Measurements from ENCODE around the gene ENPP6.
"Not testable (repeated sequence)": the region's sequence is repeated elsewhere in the genome, so short reads cannot be mapped to it uniquely, and the experiment has no call there.

The ENPP6 gene

DNA sequence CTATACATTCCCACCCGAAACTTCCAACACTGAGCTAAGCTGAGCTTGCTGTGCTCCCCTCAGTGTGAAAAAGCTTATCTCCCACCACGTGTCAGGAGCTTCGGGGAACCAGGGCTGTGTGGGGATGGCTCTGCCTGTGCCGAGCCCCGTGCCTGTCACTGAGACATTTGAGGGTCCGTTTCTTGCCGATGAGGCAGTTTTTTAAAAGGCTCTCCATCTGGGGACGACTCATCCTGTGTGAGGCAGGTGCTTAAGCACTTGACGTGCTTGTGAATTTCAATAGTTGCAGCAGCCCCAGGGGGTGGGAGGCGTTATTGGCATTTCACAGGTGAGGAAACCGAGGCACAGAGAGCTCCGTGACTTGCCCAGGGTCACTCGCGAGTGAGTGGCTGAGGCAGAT is 160.8 kb downstream of the ENPP6 start:
- TF ChIP-seq, protein P1, sequence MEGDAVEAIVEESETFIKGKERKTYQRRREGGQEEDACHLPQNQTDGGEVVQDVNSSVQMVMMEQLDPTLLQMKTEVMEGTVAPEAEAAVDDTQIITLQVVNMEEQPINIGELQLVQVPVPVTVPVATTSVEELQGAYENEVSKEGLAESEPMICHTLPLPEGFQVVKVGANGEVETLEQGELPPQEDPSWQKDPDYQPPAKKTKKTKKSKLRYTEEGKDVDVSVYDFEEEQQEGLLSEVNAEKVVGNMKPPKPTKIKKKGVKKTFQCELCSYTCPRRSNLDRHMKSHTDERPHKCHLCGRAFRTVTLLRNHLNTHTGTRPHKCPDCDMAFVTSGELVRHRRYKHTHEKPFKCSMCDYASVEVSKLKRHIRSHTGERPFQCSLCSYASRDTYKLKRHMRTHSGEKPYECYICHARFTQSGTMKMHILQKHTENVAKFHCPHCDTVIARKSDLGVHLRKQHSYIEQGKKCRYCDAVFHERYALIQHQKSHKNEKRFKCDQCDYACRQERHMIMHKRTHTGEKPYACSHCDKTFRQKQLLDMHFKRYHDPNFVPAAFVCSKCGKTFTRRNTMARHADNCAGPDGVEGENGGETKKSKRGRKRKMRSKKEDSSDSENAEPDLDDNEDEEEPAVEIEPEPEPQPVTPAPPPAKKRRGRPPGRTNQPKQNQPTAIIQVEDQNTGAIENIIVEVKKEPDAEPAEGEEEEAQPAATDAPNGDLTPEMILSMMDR (IDR thresholded peaks at IDR 0.05; ENCODE audit: low read depth, low read length) = no peak
- H3K4me3 ChIP-seq (ENCODE audit: low read depth, low read length) = no peak overlapping the region

DNA sequence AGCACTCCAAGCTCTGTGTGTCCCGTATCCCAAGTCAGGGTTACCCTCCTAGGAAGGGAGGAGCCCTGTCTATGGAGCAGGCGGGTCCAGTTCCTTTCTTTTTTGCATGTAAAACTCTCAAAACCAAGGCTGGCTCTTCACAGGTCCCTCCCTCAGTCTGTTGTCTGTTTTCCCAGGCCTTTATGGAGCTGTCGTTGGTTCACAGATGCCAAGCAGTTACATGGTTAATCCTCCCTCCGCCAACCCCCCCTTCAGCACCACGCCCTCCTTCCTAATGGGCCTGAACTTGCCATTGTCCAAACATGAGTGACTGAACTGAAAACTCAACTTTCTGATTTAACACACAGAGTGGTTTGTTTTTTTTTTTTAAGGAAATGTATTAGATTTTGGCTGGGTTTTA is 164.2 kb downstream of the ENPP6 start:
- H3K4me3 ChIP-seq (ENCODE audit: low read depth, low read length) = no peak overlapping the region
- TF ChIP-seq, protein P1 (IDR thresholded peaks at IDR 0.05; ENCODE audit: low read depth, low read length) = no peak

DNA sequence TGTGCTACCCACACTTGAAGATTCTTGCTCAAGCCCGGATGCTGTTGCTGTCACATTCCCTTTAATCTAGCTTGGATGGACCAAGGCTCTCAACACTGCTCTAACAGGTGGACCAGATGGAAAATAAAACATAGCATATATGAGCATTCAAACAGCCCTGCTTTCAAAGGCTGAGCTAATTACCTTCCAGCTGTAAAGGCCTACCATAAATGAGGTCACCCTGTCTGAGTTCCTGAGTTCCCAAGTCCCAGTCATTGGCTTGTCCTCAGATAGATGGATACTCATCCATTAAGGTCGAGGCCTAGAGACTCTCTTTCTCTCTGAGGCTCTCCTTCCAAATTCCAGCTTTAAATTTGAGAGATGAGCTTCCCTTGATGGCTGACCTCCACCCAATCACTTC is 165.1 kb downstream of the ENPP6 start:
- H3K4me3 ChIP-seq (ENCODE audit: low read depth, low read length) = no peak overlapping the region
- TF ChIP-seq, protein P1 (IDR thresholded peaks at IDR 0.05; ENCODE audit: low read depth, low read length) = no peak

DNA sequence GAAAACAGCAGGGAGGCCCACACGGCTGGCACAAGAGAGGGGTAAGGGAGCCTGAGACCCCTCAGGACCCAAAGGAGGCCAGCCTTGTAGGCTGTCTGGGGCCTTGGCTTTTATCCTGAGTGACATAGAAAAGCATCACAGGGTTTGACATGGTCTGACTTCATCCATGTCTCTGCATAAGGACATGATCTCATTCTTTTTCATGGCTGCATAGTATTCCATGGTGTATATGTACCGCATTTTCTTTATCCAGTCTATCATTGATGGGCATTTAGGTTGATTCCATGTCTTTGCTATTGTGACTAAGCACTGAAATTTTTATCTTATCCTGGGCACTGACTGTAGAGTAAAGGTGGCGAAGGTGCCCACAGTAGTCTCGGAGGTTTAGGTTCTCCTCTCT is 166.4 kb downstream of the ENPP6 start:
- not testable (repeated sequence) for H3K4me3 ChIP-seq (ENCODE audit: low read depth, low read length)

DNA sequence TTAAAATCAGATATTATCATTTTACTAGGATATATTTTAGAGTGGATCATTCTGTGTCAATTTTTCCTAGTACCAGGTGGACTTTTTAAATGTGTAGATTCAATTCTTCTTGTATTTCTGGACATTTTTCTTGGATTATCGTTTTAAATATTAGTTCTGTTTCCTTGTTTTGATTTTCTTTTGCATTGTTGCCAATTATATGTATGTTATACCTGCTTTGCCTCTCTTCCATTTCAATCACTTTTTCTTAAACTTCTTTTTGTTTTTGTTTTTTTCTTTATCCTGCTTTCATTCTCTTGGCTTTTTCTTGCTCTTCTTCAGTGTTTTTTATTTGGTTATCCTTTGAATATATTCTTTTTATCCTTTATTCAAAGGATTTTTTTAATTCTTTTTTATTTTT is 171.5 kb downstream of the ENPP6 start:
- TF ChIP-seq, protein P1 (IDR thresholded peaks at IDR 0.05; ENCODE audit: low read depth, low read length) = no peak
- no peak overlapping the region for H3K4me3 ChIP-seq (ENCODE audit: low read depth, low read length)

DNA sequence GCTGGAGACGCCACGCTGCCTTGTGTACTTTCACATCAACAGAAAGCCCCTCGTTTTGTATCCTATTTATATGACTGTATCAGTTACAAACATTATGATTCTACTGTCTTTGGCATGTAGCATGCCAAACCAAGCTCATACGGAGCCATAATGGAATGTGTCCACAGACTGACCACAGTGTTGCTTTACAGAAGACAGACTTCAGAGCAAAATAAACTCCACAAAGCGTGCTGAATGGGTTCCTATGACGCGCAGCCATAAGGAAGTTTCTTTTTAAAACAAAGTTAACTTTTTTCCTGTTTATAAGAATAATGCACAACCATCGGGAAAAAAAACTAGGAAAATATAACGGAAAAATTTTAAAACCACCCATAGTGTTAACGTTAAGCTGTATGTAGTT is 176.5 kb downstream of the ENPP6 start:
- TF ChIP-seq, protein P1 (IDR thresholded peaks at IDR 0.05; ENCODE audit: low read depth, low read length) = no peak

DNA sequence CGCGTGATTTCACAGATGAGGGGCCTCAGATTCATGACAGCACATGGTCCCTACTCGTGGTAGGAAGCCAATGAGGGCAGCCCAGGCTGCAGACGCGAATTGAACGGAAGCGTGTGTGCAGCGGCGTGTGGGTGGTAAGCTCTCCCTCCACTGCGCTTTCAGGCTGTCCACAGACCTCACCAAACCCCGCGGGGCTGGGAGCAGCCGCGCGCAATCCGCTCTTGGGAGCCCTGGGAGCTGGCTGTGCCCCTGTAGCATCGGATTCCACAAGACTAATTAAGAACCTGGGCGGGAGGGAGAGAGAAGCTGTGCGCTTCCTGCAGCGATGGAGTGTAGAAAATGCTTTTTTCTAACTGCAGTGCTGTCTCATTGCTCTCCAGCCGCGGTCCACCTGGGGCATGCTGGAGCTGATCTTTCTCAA is 177.7 kb downstream of the ENPP6 start:
- H3K4me3 ChIP-seq (ENCODE audit: low read depth, low read length) = no peak overlapping the region
- TF ChIP-seq, protein P1 (IDR thresholded peaks at IDR 0.05; ENCODE audit: low read depth, low read length) = no peak

More for the DNA sequence above, 176.5 kb downstream of the ENPP6 start:
- no peak overlapping the region for H3K4me3 ChIP-seq (ENCODE audit: low read depth, low read length)
